ENCODE data around the gene GIT1.

Gene GIT1

GRCh38 chr17:29593591-29594518 is 4.4 kb upstream of the GIT1 start:
- no peak for DNase-seq (ENCODE audit: low read depth)
- H3K4me3 ChIP-seq (ENCODE audit: low read depth, low read length): peak overlapping the region; percentile 47
- TF ChIP-seq CTCF (IDR thresholded peaks at IDR 0.05; ENCODE audit: low read depth, low read length, missing control alignments): peak; percentile 31
- in situ Hi-C loops (cut with HindIII; ENCODE audit: low sequenced_read_pairs): no loop called here

- no peak for DNase-seq (ENCODE audit: low read depth)
- peak within 1 kb of the TSS; percentile 53 for H3K4me3 ChIP-seq (ENCODE audit: low read depth, low read length)
- in situ Hi-C loops (cut with HindIII; ENCODE audit: low sequenced_read_pairs): no loop called here
- no peak for TF ChIP-seq CTCF (IDR thresholded peaks at IDR 0.05; ENCODE audit: low read depth, low read length, missing control alignments)
Observed at GRCh38 chr17:29592850-29593551, 3.6 kb upstream of the GIT1 start, which contains the start of gene ANKRD13B. ANKRD13B (plus strand) TSS chr17:29593132; CDS start chr17:29593622, 490 bp downstream.

- peak; percentile 98 for TF ChIP-seq CTCF (IDR thresholded peaks at IDR 0.05; ENCODE audit: low read depth, low read length, missing control alignments)
- DNase-seq (ENCODE audit: low read depth): no peak
- in situ Hi-C loops (cut with HindIII; ENCODE audit: low sequenced_read_pairs): no loop called here
- H3K4me3 ChIP-seq (ENCODE audit: low read depth, low read length): peak overlapping the region; percentile 31
Observed at GRCh38 chr17:29591737-29592608, 2.5 kb upstream of the GIT1 start.

- peak overlapping the region; percentile 31 for H3K4me3 ChIP-seq (ENCODE audit: low read depth, low read length)
- DNase-seq (ENCODE audit: low read depth): no peak
- in situ Hi-C loops (cut with HindIII; ENCODE audit: low sequenced_read_pairs): no loop called here
- no peak for TF ChIP-seq CTCF (IDR thresholded peaks at IDR 0.05; ENCODE audit: low read depth, low read length, missing control alignments)
Observed at GRCh38 chr17:29591146-29591736, 1.8 kb upstream of the GIT1 start.

- in situ Hi-C loops (cut with HindIII; ENCODE audit: low sequenced_read_pairs): no loop called here
- TF ChIP-seq CTCF (IDR thresholded peaks at IDR 0.05; ENCODE audit: low read depth, low read length, missing control alignments): no peak
- no peak for DNase-seq (ENCODE audit: low read depth)
- H3K4me3 ChIP-seq (ENCODE audit: low read depth, low read length): peak overlapping the region; percentile 44
Observed at GRCh38 chr17:29590411-29591145, 1.1 kb upstream of the GIT1 start.
